T1000 (cell line): Measurements from ENCODE around the gene TMEM225.
"Not testable (repeated sequence)": the region's sequence is repeated elsewhere in the genome, so short reads cannot be mapped to it uniquely, and the experiment has no call there.

Source experiments
- DNase-seq: peaks from one replicate; lab custom pipeline; 2025; ENCODE audit warnings: mixed read lengths; lab: John Stamatoyannopoulos, UW

The TMEM225 gene

GRCh38 chr11:123885570-123885969, at the start of gene TMEM225:
TSS of gene TMEM225 (minus strand) at chr11:123885670. CDS start at chr11:123885425, 245 bp downstream.
- no peak for DNase-seq

- no peak for DNase-seq
Measured at GRCh38 chr11:123924027-123924426, 38.6 kb upstream of the TMEM225 start.

DNA sequence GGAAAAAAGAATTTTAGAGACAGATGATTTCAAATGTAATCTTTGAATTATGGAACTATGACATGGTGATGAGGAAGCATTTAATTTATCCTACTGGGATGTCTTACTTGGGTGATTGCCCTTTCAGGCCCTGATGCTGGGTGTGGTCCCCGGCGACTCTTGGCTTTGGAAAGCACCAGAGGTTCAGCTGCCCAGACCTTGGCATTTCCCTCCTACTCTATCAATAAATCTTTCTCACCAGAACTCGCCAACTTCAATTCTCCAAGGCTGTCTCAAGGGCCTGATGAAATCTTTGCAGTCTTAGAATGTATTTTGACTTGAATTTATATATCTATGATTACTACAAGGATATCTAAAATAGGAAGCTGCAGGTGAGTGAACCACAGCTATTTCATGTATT, 35.5 kb upstream of the TMEM225 start:
- DNase-seq: no peak

- no peak for DNase-seq
Measured at GRCh38 chr11:123905826-123906225, 20.4 kb upstream of the TMEM225 start.

- no peak for DNase-seq
Measured at GRCh38 chr11:123904932-123905331, 19.5 kb upstream of the TMEM225 start.

GRCh38 chr11:123903932-123904331, 18.5 kb upstream of the TMEM225 start:
- no peak for DNase-seq

DNA sequence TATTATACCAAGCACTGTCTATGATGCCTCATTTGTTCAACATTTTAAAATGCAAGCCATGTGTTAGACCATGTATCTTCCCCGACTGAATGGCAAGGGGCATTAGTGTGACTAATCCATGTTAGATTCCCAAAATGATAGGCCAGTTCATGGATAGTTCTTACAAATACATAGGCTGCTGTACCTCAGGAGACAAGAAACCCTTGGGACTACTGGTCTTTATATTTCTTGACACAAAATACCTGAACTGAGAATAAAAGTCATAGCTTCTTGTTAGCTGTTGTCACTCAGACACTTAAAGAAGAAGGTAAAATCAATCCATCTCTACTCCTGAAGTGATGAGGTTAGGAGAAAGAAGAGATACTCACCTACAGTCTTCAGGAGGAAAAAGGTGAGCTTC, 16.4 kb upstream of the TMEM225 start, which contains the start of gene OR8D4:
Gene OR8D4 (plus strand): TSS at position 301 of the 400 bp plus-strand sequence. CDS start 4,265 bp downstream, outside the sequence.
- no peak for DNase-seq

DNA sequence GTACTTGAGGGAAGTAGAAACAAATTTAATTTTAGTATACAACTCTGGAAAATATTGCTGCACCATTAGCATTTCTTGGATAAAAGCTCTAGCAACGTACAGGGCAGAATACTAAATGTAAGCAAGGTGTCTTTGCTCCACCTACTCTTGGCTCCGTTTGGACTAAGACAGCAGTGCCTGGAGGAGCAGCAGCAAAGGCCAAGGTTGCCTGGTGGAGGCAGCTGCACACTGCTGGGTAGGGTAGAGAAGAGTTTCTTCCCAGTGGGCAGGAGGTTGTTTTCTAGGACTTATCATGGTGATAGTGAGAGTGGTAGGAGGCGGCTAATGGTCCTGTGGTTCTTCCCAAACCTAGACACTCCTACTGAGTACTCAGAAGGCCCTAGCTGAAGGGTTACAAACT, 14.3 kb upstream of the TMEM225 start:
- DNase-seq: no peak

- DNase-seq: no peak
Measured at GRCh38 chr11:123892031-123892430, 6.6 kb upstream of the TMEM225 start.

- no peak for DNase-seq
Measured at GRCh38 chr11:123880912-123881311, 4.6 kb downstream of the TMEM225 start.

GRCh38 chr11:123867795-123868194, 17.7 kb downstream of the TMEM225 start:
- DNase-seq: not testable (repeated sequence)

DNA sequence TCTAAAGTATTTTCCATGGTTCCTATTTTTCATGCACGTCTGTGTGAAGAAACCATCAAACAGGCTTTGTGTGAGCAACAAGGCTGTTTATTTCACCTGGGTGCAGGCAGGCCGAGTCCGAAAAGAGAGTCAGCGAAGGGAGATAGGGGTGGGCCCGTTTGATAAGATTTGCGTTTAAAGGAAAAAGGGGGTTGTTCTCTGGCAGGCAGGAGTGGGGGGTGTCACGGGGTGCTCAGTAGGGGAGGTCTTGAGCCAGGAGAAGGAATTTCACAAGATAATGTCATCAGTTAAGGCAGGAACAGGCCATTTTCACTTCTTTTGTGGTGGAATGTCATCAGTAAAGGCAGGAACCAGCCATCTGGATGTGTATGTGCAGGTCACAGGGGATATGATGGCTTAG, 20.2 kb downstream of the TMEM225 start:
- not testable (repeated sequence) for DNase-seq

- no peak for DNase-seq
Measured at GRCh38 chr11:123859731-123860130, 25.7 kb downstream of the TMEM225 start.

DNA sequence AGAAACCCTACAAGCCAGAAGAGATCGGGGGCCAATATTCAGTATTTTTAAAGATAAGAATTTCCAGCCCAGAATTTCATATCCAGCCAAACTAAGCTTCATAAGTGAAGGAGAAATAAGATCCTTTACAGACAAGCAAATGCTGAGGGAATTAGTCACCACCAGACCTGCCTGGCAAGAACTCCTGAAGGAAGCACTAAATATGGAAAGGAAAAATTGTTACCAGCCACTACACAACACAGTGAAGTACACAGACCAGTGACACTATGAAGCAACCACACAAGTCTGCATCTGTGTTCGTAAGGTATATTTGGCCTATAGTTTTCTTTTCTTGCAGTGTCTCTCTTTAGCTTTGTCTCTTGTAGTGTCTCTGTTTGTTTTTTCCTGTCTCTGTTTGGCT, 29.0 kb downstream of the TMEM225 start:
- no peak for DNase-seq

GRCh38 chr11:123853038-123853437, 32.4 kb downstream of the TMEM225 start:
- no peak for DNase-seq

GRCh38 chr11:123852321-123852720, 33.1 kb downstream of the TMEM225 start:
- DNase-seq: no peak

DNA sequence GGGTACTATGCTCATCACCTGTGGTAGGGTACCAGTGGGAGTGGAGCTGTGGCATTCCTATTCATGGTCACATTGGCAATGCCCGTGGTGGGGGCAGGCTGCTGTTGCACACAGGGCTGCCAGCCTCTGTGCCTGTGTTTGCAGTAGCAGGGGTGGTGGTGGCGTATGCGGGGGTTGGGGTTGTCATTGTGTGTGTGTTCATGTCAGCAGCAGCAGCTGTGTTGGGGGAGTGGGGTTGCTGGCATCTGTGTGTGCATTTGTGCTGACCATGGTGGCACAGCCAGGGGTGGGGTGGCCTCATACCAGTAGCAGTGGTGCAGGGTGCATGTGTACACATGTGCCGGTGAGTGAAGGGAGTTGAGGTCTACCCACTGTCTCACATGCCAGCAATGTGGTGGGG, 34.4 kb downstream of the TMEM225 start:
- no peak for DNase-seq

DNA sequence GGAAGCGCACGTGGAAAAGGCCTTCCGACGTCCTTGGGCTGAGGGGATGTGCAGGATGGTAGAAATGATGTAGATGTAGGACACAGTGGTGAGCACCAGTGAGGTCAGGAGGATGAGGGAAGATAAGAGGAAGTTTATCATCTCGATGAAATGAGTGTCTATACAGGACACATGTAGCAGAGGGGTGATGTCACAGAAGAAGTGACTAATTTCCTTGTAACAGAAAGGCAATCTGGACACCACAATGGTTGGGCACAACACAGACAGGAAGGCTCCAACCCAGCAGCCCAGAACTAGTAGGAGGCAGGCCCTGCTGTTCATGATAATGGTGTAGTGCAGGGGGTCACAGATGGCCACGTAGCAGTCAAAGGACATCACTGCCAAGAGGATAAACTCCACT, 44.3 kb downstream of the TMEM225 start:
- DNase-seq: no peak

GRCh38 chr11:123839131-123839530, 46.3 kb downstream of the TMEM225 start:
- no peak for DNase-seq

- DNase-seq: no peak
Measured at GRCh38 chr11:123838659-123839058, 46.8 kb downstream of the TMEM225 start.

DNA sequence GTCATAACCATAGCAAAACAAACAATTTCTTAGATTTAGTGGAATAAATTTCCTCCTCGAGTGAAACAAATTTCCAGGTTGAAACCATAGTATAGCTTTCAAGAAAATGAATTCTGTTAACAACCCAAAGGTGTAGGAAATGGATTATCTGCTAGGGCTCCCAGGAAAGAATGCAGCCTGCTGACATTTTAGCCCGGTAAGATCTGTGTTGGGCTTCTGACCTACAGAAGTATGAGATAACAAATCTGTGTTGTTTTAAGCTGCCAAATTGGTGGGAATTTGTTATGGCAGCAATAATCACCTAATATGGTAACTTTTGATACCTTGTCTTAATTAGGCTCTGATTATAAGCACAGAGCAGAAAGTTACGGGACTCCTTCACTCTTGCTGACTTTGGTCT, 47.3 kb downstream of the TMEM225 start:
- no peak for DNase-seq

- DNase-seq: no peak
Measured at GRCh38 chr11:123833095-123833494, 52.4 kb downstream of the TMEM225 start.
